SH-SY5Y (cell line): Measurements from ENCODE around the gene GREB1L.

Experiments used
- GATA2 ChIP-seq: IDR thresholded peaks from 2 replicates; pipeline ENCODE4 v1.6.1; 2011; ENCODE audit warnings: mild to moderate bottlenecking, low read depth, low read length
- GATA3 ChIP-seq: IDR thresholded peaks from 2 replicates; pipeline ENCODE4 v1.6.1; 2011; ENCODE audit warnings: low read depth, mild to moderate bottlenecking, low read length, moderate library complexity

The GREB1L gene

GRCh38 chr18:21433436-21433835 is 191.4 kb downstream of the GREB1L start:
- no peak for TF ChIP-seq GATA2
- no peak for TF ChIP-seq GATA3

DNA sequence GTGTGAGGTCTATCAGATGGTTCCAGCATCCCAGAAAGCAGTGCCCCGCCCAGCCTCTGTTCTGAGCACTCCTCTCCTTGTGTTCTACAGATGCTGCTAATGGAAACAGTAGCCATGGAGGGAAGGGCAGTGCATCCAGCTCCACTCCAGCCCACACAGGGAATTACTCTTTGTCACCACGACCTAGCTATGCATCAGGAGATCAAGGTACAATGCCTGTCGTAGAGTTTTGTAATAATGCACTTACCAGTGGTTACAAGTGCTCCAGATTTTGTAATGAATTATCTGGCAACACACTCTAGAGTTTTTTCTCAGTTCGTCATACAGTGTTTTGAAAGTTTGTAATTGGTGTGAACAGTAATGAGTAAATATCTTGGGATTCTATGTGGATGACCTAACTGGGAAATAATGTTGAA is 197.4 kb downstream of the GREB1L start:
- no peak for TF ChIP-seq GATA2
- TF ChIP-seq GATA3, result no peak

GRCh38 chr18:21441670-21442069 is 199.6 kb downstream of the GREB1L start:
- no peak for TF ChIP-seq GATA2
- TF ChIP-seq GATA3, result no peak

GRCh38 chr18:21443776-21444464 is 201.9 kb downstream of the GREB1L start:
- TF ChIP-seq GATA2 (no peak), GATA3 (no peak)

DNA sequence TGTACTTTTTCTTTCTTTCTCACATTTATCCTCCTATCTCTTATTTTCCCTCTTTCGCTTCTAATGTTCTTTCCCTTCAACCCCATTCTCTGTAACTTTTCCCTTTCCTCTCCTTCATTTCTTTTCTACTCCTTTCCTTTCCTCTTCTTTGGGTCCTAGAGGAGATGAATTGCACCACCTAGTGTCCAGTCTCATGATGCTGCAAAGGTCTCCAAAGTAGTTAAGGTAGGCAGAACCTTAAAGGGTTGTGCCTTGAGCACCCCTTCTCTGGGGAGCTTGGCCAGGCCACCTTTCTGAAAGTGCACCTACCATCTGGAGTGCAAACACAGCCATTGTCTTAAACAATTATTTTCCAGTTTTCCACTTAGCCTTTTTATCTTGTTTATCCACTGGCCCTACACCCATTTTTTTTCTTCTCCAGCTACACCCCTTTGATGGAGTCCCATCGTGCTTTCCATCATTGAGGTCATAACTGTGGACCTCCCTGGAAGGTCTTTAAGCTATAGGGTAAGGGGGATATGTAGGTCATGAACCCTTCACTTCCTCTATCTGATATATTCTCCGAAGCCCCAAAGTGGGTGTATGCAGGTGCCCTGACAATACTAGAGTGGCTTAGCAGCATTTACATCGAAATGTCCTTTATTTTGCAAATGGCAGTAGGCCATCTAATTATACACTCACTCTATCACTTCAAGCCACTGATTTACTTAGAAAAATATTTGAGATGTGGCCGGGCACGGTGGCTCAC is 202.6 kb downstream of the GREB1L start:
- TF ChIP-seq GATA3 (no peak), GATA2 (no peak)

DNA sequence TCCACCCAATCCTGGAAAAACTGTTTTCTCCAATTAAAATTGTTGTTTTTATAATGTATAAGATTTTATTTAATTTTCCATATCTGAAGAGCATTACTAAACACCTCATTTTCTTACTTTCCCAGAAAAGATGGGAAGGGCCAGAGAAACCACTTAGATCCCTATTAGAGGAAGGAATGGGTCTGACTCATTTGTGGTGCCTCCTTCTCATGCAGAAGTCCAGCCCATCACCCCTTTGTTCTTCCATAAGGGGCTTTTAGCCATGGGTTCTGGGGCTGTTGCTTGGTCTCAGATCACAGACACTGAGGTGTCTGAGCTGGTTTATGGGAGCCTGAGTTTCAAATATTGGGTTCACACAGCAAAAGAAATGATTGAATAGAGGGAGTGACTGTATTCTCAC is 206.3 kb downstream of the GREB1L start:
- no peak for TF ChIP-seq GATA2
- no peak for TF ChIP-seq GATA3

DNA sequence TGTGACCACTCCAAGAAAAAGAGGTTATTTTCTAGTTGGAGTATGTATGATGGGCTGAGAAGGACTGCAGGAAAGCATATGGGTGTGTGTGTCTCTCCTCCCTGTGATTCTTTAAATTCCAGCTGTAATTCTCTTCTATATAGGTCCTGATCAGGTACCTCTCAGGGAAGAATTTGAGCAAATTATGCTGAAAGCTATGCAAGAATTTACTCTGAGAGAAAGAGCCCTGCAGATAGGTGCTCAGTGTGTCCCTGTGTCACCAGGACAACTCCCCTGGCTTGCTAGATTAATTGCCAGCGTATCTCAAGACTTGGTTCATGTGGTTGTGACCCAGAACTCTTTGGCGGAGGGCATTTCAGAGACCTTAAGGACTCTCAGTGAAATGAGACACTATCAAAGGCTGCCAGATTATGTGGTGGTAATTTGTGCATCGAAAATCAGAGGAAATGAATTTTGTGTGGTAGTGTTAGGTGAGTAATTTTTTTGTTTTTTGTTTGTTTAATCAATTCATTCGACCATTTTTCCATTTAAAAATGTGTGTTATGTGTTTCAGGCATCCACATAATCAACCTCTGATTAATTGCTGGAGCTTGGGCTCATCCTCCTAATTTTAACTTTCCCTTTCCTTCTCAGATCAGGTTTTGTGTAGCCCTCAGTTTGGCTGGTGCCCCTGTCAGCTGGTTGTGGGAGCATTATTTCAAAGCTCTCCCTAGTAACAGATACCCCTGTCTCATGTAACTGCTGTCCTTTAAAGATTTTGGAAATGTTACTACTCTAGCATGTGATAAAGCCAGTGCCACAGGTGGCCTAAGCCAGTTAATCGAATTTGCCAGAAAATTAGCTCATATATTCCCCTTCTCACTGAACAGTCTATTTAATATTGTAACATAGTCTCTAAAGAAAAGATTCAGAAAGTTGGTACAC is 207.6 kb downstream of the GREB1L start:
- TF ChIP-seq GATA2 (no peak), GATA3 (no peak)

DNA sequence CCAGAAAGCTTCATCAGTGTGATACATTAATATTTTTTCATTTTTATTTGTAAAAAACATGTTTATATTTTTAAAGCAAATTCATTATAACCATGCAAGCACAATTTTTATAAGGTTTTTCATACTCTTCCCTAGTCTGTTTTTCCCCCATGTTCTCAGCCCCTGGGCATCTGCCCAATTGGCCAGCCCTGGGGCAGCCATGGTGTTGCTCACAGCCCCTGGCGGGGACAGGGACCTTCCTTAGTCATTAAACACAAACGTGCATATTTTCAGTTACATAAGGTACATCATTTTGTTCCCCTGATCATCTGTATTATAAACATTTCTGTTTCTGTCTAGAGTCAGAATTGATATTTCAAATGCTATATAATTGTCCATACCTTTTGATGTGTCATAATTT is 208.5 kb downstream of the GREB1L start:
- TF ChIP-seq GATA3 (no peak), GATA2 (no peak)

DNA sequence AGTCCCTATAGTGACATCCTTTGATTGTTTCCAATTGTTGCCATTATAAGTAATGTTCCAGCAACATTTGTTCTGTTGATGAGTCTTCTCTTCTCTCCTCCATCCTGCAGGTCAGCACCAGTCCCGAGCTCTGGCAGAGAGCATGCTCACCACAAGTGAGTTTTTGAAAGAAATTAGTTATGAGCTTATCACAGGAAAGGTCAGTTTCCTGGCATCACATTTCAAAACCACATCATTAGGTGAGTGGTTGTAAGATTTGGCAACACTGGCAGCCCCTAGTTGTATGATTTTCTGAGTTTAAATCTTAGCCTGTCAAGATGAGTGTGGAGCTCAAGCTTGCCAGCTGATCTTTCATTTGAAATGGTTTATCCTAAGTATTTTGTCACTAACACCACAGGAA is 208.9 kb downstream of the GREB1L start:
- TF ChIP-seq GATA3 (no peak), GATA2 (no peak)

DNA sequence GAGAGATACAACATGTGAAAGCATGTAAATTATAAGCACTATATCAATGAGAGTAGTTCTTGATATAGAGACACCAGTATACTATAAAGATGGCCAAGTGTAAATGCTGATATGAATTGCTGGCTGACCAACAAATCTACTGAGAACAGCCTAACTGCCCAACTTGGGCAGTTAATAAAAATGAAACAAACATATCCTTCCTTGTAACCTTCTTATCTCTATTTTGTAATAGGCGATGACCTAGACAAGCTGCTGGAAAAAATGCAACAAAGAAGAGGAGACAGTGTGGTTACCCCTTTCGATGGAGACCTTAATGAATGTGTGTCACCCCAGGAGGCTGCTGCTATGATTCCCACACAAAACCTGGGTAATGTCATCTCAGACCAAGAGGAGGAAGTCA is 209.8 kb downstream of the GREB1L start:
- TF ChIP-seq GATA3, result no peak
- no peak for TF ChIP-seq GATA2

DNA sequence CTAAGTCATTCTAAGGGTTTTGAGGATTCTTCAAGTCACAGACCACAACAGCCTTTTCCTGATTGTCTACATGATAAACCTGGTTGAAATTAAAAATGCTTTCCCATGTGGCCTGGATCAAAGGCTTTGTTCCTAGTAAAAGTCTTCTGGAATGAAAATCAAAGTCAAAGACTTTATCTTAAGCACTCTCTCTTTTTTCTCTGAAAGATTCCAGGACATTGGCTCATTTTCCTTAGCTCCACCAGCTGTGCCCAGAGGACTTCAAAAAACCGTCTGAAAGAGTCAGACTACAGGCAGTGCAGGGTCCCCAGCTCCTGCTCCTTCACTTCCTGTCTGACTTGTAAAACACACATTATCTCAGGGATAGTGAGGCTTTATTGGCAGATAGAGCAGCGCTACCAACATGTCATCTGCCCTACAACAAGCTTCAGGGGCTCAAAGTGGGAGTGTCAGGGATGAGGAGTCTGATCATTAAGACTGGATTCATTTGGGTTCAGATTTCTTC is 210.3 kb downstream of the GREB1L start:
- TF ChIP-seq GATA2, result no peak
- TF ChIP-seq GATA3, result no peak

GRCh38 chr18:21452796-21453510 is 210.9 kb downstream of the GREB1L start:
- no peak for TF ChIP-seq GATA3
- TF ChIP-seq GATA2, result no peak

DNA sequence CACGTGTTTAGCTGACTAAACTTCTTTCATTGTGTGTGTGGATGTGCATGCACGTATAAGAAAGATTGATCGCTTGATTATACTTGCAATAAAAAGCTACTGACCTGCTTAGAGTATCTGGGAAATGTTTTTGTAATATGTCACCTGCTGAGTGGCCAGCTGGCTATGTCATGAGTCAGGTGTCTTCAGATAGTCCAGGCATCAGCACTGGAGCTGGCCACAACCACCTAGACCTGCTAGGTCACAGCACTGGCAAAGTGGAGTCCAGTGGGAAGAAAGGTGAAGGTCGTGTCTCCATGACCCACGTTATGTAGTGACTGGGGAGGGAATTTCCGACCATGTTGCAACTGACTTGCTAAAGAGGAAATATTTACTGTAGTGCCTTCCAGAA is 211.5 kb downstream of the GREB1L start:
- TF ChIP-seq GATA2 (no peak), GATA3 (no peak)

- TF ChIP-seq GATA3, result no peak
- TF ChIP-seq GATA2, result no peak
Measured at GRCh38 chr18:21454725-21455124, 212.7 kb downstream of the GREB1L start.
